ENCODE results near the gene ZNF736.
"Not testable (repeated sequence)": the region's sequence is repeated elsewhere in the genome, so short reads cannot be mapped to it uniquely, and the experiment has no call there.

The ZNF736 gene

GRCh38 chr7:64313740-64314491 is at the start of gene ZNF736:
TSS of gene ZNF736 (plus strand) at chr7:64313961. CDS start at chr7:64314151, 190 bp downstream.
- Histone ChIP-seq H3K4me3 (replicated peaks; ENCODE audit: low read depth, low read length) (peak within 1 kb of the TSS; percentile 90), H3K27me3 (replicated peaks; ENCODE audit: control insufficient read depth, insufficient read depth, low read length) (no peaks in the 10 kb centered on the region), H3K36me3 (ENCODE audit: control insufficient read depth, insufficient read depth, low read length) (no peaks in the 10 kb centered on the region; the same call in 1 of the 2 replicates)
- no peak for TF ChIP-seq CTCF (IDR thresholded peaks at IDR 0.05; ENCODE audit: insufficient read depth, low read length, poor library complexity, severe bottlenecking)
- DNase-seq (ENCODE audit: extremely low read depth, insufficient read length), result peak; percentile 82

GRCh38 chr7:64266341-64266919 is 47.3 kb upstream of the ZNF736 start:
- TF ChIP-seq CTCF (IDR thresholded peaks at IDR 0.05; ENCODE audit: insufficient read depth, low read length, poor library complexity, severe bottlenecking), result no peak
- no peaks in the 10 kb centered on the region for H3K36me3 ChIP-seq (ENCODE audit: control insufficient read depth, insufficient read depth, low read length)
- H3K4me3 ChIP-seq (replicated peaks; ENCODE audit: low read depth, low read length), result no peak overlapping the region
- H3K27me3 ChIP-seq (replicated peaks; ENCODE audit: control insufficient read depth, insufficient read depth, low read length), result no peaks in the 10 kb centered on the region
- DNase-seq (ENCODE audit: extremely low read depth, insufficient read length), result no peak

GRCh38 chr7:64277630-64278029 is 36.1 kb upstream of the ZNF736 start:
- Histone ChIP-seq H3K36me3 (ENCODE audit: control insufficient read depth, insufficient read depth, low read length) (no peaks in the 10 kb centered on the region), H3K4me3 (replicated peaks; ENCODE audit: low read depth, low read length) (no peak overlapping the region), H3K27me3 (replicated peaks; ENCODE audit: control insufficient read depth, insufficient read depth, low read length) (no peaks in the 10 kb centered on the region)
- peak; percentile 4 for DNase-seq (ENCODE audit: extremely low read depth, insufficient read length)
- TF ChIP-seq CTCF (IDR thresholded peaks at IDR 0.05; ENCODE audit: insufficient read depth, low read length, poor library complexity, severe bottlenecking), result no peak

GRCh38 chr7:64294701-64295420 is 18.9 kb upstream of the ZNF736 start:
- TF ChIP-seq CTCF (IDR thresholded peaks at IDR 0.05; ENCODE audit: insufficient read depth, low read length, poor library complexity, severe bottlenecking), result no peak
- no peak for DNase-seq (ENCODE audit: extremely low read depth, insufficient read length)
- no peaks in the 10 kb centered on the region for H3K27me3 ChIP-seq (replicated peaks; ENCODE audit: control insufficient read depth, insufficient read depth, low read length)
- no peak overlapping the region for H3K4me3 ChIP-seq (replicated peaks; ENCODE audit: low read depth, low read length)
- H3K36me3 ChIP-seq (ENCODE audit: control insufficient read depth, insufficient read depth, low read length), result no peaks in the 10 kb centered on the region

GRCh38 chr7:64297418-64297817 is 16.3 kb upstream of the ZNF736 start:
- not testable (repeated sequence) for H3K4me3 ChIP-seq (replicated peaks; ENCODE audit: low read depth, low read length); H3K36me3 ChIP-seq (ENCODE audit: control insufficient read depth, insufficient read depth, low read length); H3K27me3 ChIP-seq (replicated peaks; ENCODE audit: control insufficient read depth, insufficient read depth, low read length); DNase-seq (ENCODE audit: extremely low read depth, insufficient read length)
